EL (cell line): Measurements from ENCODE around the gene MEF2A.

Experiments
- DNase-seq: peaks from one replicate; pipeline ENCODE4 v3.0.0-alpha.2; 2016

MEF2A gene

DNA sequence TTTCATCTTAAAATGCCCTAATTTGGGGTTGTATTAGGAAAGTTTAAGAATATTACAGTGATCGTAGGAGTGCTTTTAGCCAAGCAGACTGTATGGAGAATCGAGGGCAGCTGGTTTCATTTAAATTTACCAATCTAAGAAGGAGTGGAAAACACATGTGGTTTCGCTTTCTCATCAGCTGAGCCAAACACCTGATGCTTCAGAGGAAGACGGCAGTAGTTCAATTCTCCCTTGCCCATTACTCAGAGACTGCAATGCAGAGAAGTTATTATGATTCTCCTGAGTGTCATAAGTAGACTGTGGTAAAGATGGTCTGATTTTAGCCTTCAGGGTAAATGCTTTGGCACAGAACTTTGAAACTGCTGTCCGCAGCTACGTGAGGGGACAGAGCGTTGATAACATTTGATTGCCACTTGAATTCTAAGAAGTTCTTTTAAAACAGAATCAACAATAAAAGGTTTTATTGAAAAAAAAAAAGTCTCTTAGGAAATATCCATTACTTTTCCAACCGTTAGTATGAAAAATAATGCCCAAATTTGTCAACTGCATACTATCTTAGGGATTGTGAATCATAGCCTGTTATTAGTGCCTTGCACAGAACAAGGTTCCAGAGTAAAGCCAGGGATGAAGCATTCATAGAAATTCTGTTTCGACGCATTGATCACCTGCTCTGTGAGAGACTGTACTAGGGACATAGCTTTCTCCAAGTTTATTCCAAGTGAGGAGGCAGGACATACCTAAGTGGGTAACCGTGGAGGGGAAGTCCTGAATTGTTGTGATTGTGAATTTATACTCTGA lies 141.9 kb downstream of the MEF2A start:
- DNase-seq = peak; percentile 68

DNA sequence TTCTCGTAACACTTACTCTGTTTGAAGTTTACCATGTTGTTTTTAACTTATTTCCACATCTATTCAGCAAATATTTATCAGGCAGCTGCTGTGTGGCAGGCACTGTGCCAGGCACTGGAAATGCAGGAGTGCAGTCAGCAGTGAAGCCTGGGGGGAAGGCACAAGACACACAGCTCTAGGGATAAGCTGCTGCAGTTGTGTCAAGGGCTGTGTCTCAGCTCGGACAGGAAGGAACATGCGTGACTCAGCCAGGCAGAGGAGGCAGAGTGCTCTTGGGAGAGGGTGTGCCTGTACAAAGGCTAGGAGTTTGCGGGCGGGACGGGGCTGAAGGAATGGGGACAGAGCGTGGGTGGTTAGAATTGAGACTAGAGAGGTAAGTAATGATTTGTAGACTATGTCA lies 142.8 kb downstream of the MEF2A start:
- DNase-seq = peak; percentile 95

DNA sequence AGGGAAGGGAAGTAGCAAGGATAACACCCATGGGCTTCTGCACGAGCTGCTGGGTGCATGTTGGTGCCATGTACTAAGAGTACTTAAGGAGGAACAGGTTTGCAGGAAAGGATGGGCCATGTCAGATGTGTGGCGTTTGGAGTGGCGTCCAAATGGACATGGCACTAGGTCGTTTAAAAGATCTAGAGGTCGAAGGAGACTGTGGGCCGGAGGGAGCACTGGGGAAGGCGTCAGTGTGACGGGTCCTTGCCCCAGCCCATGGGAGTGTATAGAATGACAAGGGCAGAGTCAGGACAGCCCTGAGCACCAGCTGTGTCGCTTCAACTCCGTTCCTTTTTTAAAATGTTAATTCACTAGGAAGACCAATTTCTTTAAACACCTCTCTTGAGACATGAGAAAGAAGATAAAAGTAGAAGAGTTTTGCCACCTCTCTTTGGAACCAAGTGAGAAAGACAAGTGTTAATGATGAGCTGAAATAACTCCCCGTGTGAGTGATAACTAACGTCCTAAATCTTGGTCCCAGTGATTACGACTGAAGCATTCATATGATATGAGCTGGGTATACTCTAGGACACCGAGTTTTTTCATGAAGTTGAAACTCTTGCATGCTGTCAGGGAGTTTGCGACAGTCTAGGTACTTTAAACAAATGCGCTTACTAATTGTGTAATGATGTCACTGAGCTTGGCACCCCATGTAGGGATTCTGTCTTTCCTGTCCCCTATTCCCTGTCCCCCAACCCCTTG lies 143.6 kb downstream of the MEF2A start:
- DNase-seq = no peak

DNA sequence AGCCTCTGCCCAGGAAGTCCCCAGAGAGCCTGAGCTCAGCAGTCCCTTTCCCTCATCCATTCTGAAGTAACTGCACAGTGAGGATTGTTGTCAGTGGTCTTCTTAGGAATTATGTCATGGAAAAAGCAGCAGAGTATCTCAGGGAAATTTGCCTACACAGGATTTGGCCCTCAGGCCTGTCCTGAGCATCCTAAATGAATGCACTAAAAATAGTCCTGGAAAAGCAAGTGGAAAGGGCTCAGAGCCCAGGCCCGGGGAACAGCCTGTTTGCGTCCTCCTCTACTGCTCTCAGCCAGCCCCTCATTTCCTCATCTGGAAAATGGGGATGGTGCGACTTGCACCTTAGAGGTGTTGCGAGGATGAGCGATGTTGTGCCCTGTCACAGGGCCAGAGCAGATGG lies 145.8 kb downstream of the MEF2A start:
- no peak for DNase-seq

DNA sequence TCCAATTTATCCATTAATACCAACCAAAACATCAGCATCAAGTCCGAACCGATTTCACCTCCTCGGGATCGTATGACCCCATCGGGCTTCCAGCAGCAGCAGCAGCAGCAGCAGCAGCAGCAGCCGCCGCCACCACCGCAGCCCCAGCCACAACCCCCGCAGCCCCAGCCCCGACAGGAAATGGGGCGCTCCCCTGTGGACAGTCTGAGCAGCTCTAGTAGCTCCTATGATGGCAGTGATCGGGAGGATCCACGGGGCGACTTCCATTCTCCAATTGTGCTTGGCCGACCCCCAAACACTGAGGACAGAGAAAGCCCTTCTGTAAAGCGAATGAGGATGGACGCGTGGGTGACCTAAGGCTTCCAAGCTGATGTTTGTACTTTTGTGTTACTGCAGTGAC lies 146.6 kb downstream of the MEF2A start:
- DNase-seq = no peak

DNA sequence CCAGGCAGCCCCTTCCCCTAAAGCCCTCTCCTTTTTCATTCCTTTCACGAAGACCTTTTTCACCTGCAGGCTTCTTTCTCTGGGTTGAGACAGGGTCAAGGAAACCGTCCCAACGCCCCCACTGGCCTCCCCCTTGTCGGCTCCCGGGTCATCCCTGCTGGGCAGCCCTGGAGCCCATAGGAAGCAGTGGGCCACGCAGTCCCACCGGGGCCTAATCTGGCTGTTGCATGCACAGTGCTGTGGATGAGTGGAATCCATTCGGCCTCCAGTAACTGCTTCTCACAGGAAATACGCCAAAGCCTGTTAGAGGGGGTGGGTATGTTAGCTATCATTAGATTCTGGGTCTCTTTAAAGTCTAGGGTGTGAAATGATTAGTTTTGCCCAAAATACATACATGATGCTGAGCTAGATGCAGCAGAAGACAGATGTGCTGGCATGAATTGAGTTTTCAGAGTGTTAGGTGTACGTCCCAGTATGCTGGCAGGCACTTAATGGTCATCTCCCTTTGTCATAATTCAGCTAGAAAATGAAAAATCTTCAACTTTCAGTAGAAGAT lies 150.8 kb downstream of the MEF2A start:
- DNase-seq = no peak

DNA sequence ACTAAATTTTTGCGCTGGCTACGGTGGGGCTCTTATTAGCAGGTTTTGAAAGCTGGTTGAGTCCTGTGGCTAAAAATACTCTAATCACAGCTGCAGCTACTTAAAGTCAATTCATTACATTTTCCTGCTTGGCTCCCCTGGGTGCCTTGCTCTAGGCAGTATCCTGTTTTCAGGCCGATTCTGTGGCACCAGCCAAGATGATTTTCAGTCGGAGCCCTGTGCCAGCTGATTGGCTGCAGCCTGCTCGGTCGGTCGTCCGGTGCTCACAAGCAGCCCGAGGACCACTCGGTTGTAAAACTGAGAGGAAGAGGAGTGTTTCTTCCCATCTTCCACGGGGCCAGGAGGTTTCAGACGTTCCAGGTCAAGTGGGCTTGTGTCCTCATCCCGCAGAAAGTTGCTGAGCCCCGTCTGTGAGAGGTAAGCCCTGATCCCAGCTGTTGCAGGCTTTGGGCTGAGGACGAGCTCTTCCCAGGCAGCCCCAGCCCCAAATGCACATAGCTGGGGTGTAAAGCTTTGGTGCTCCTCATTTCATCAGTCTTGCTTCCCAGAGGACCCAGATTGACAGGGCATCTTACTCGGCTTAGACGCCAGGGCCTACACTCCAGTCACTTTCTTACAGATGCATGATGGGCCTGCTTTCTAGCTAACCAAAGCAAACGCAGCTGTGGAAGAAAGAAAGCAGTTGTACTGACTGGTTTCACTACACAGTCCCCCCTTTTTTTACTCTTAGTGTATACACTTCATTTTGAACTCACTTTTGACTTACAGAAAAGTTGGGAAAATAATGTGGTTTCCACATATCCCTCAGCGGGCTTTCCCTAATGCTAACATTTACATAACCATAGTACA lies 151.6 kb downstream of the MEF2A start:
- no peak for DNase-seq

DNA sequence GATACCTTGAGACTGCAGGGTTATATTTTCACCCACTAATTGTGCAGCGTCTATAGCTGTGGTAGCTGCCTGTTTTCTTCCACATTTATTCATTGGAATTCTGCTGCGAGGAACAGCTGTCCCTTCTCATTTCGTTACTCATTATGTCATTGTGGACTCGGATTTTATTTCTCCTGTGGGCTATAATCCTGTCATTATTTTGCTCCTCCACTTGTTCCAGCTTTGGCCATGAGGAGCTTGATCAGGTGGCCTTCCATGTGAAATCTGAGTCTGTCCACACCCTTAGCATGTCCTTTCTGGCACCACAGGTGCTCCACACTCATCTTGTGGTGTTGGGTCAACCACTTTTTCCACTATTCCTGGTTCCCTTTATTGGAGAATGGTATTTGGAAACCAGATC lies 152.6 kb downstream of the MEF2A start:
- no peak for DNase-seq

DNA sequence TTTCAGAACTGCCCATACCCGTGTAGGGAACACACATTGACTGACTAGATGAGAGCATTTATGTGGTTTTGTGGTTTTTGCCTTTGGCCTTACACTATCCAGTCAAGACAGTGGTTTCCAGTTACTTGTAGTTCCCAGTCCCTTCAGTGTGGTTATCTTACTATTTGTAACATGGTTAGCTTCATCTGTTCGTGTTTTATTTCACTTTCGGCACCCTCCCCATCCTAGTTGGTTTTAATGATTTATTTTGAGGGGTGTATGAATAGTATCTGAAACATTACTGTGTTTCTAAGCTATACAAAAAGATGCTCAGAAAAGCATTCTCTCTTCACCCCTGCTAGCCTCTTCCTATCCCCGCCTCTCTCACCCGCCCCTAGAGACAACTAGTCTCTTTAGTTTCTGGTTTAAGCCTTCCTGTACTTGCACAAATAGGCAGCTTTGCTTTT lies 153.3 kb downstream of the MEF2A start:
- DNase-seq = peak; percentile 52

DNA sequence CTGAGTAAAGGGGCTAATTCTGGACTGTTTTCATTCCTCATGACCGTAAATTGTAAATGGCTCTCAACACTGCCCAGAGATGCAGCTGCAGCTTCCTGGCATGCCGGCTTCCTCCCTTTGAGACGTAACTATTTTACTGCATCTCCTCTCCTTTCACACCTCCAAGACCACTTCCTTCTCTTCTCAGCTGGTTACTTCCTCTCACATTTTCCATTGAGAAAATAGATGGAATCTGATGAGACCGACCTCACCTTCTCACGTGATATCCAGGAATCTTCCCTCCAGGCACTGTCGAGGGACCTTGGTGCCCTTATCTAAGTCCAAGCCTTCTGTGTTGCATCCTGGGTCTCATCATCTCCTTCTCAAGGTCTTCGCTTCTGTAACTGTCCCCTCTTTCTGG lies 154.7 kb downstream of the MEF2A start:
- DNase-seq = no peak

DNA sequence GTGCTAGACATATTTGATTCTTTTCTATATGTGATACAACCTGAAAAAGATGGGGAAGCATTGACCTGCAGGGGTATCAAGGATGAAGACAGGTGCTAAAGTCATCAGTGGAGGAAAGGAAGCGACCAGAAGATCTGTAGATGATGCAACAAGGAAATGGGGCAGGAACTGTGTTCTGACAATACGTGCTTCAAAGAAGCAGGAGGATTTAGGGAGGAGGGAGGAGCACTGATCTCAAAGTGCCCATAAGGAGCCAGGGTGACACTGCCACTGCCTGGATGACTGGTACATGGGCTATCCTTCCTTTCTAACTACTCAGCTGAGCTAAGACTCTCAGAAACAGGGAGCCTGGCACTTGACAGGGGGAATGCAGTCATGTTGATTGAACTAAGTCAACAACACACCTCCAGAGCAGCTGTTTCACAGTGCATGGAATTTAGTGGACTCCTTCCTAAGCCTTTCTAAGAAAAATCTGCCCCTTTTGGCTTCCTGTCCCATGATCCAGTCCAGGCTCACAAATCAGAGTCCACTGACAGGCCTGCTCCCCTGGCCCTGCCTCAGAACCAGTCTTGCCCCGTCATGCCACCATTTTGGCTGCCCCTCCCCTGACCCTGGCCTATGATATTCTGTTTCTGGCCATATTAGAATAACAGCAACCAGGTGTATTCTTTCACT lies 155.5 kb downstream of the MEF2A start:
- DNase-seq = no peak

DNA sequence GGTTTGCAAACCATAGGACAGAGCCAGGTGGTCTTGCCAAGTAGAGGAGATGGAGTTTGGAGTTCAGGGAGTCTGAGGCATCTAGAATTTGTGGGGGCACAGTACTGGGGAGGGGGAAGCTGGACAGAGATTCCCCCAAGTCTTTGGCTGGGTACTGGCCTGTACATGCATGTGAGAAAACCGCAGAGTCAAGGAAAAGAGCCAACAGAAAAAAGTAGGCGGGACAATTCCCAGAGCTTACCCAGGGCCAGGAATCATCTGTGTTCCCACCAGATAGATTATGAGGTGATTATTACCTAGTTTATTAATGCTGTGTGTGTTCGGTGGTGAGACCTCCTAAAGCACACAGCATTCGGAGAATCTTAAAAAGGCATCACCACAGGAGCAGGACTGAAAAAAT lies 156.1 kb downstream of the MEF2A start:
- no peak for DNase-seq

DNA sequence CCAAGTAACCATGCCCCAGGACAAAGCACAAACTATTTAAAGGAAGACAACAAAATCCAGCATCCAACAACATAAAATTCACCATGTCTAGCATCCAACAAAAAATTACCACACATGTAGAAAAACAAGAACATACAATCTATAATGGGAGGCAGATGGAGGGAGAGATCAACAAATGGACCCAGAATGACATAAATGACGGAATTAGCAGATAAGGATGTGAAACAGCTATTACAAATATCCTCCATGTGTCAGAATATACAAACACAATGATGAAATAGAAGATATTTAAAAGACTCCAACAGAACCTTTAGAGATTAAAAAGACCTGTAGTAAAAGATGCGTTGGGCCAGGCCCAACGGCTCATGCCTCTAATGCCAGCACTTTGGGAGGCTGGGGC lies 156.6 kb downstream of the MEF2A start:
- DNase-seq = no peak

DNA sequence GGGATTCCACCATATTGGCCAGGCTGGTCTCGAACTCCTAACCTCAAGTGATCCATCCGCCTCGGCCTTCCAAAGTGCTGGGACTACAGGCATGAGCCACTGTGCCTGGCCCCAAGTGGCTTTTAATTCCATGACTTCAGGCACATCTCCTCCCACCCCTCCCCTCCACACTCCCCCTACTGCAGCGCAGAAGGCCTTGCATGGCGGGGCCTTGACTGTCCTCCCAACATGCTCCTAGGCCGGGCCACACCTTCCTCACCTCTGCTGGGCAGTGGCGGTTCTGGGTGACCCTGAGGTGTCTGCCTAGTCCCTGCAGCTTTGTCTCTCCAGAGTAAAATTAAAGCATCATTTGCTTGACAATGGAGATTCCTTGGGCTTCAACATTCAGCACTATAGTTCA lies 160.5 kb downstream of the MEF2A start:
- no peak for DNase-seq

DNA sequence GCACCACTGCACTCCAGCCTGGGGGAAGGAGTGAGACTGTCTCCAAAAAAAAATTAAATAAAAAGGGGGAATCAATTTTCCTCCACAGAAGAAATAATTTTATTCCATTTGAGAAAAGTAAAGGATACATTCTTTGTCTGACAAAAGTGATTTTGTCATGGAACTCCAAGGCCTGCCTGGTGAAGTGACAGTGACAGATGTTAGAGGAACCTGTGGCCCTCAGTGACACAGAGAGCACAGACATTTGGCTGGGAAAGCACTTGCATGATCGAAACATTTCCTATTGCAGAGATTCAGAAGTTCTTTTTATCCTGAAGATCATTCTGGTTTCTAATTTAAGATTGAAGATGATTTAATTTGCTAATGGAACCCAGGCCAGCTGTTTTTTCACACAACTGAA lies 161.5 kb downstream of the MEF2A start:
- no peak for DNase-seq

DNA sequence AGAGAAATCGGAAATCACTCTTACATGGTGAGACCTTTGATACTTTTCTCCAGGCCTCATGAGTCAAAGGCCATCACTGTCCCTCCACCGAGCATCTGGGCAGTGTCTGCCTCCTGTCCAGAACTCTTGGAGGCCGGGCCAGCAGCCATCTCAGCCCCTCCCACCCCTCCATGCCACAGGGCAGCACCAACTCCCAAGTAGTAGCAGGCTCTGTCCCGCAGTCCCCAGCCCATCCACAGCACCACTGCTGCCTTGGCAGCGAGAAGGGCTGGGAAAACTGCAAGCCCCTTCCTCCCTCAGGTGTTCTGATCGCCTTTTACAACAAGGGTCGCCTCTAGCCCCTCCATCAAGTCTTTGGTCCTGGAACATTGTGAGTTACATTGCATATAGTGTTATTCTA lies 161.9 kb downstream of the MEF2A start:
- no peak for DNase-seq

DNA sequence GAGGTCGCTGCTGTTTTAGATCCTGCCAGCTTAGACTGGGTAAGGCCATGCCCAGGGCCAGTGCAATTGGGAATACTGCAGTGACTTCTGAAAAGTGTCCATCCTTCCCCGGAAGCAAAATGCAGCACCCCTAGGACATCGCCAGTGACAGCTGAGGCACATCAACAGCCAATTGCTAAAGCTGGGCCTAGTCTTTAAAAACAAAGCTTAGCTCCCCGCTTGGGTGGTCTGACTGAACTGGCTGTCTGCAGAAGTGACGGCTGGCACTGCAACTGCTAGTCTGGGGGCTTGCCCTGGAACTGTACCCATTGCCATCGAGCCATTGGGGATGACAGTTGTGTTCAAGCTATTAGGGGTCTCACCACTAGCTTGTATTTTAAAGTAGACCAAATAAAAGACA lies 163.1 kb downstream of the MEF2A start:
- no peak for DNase-seq

DNA sequence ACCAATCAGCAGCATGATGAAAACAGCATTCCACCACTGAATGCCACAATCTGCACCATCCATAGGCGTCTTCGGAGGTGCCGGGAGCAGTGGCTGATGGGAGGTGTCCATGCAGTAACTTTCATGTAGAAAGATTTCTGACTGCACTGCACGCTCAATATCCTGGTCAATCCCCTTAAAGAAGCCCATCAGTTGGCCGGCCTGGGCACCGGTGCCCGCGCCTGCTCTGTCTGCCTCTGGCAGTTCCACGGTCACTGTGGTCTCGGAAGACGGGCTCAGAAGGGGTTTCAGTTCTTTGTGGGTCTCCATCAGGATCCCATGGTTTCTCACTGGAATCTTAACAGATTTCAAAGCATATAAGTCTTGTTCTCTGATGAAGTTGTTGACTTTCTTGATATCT lies 163.5 kb downstream of the MEF2A start:
- no peak for DNase-seq

DNA sequence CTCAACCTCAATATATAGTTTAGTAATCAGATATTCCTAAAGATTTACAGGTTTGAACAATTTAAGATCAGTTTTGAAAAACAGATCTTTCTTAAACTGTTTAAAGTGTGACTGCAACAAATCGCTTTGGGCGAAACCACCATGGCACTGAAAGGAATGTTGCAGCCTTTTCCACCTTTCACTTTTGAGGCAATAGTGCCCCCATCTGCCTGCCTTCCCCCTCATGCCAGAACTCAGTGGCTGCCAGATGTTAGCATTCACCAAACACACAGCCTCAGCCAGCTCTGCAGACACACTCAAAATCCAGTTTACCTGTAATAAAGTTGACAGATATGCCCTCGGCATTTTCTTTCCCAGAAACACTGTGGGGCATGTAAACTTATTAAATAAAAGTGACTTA lies 164.1 kb downstream of the MEF2A start:
- peak; percentile 52 for DNase-seq

DNA sequence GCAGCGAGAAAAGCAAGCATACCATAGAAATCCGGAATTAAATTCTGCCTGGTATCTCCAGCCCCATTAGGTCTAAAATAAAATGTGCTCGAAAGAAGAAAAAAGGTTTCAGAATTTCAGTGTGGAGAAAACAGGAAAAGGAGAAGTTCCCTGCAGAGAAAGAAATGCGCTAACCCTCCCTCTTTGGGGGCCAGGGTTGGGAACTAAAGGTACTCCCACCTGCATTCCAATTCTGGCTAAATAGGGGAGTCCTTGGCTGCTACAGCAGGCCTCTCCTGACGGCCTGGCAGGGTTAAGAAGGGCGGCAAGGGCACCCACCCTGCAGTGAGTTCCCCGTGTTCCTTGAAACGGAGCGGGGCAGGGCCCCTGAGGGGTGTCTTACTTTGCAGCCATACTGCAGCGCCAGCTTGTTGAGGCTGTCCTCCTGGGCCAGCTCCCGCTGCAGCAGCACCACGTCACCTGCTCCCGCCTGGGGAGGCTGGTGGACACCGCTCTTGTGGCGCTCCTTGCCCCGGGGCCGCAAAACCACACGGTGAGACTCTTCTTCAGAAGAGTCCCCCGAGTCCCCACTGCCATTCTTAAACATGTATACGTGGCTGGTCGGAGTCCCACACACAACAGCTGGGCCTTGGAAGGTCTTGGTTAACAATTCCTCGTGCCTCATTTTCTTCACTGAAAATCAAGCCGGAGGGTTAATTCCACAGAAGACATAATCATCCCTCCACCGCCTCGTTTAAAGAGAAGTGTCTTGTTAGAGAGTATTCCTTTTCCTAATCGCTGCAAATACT lies 165.7 kb downstream of the MEF2A start:
- no peak for DNase-seq

DNA sequence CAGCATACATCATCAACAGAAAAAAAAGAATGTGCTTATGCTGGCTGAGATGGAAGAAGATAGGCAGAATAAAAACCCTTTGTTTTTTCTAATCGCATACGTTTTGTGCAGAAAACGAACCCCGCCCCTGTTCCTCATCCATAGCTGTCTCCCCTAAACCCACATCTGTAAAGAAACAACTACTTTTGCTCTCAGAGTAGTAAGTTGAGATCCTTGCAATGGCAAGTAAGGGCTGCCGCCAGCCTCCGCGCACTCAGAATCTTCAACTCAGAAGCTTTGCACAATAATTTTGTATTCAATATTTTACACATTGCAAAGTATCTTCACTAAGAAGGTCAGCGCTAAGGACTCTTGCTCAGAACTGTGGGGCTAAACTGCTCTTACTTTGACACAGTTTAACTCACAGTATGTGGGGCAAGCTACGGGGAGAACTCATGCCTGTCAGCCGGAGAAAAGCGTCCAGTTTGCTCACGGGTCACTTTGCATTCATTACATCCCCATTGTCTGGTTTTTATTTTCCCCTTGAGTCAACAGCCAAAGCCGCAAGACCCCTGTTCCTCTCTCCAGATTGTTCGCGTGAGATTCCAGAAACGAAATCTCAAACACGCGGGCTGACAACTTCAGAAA lies 166.5 kb downstream of the MEF2A start:
- peak; percentile 14 for DNase-seq
